GM18519 (cell line): ENCODE measurements around the gene C4orf50.

Experiments
- ATAC-seq: cut with Tn5 transposase; IDR thresholded peaks from one replicate; pipeline ENCODE4 v1.9.1; 2021; ENCODE audit warnings: mild to moderate bottlenecking, moderate library complexity; ENCODE audit not compliant: unreplicated experiment, low FRiP score

Gene C4orf50

GRCh38 chr4:5927116-5927515 is 91.1 kb downstream of the C4orf50 start:
- no peak for ATAC-seq

GRCh38 chr4:5926598-5926997 is 91.6 kb downstream of the C4orf50 start:
- no peak for ATAC-seq

- no peak for ATAC-seq
Measured at GRCh38 chr4:5925419-5926200, 92.6 kb downstream of the C4orf50 start.

GRCh38 chr4:5924461-5925125 is 93.6 kb downstream of the C4orf50 start:
- no peak for ATAC-seq

GRCh38 chr4:5923376-5923775 is 94.9 kb downstream of the C4orf50 start:
- no peak for ATAC-seq

- ATAC-seq: no peak
Measured at GRCh38 chr4:5922556-5922955, 95.7 kb downstream of the C4orf50 start.

GRCh38 chr4:5921981-5922380 is 96.2 kb downstream of the C4orf50 start:
- ATAC-seq: no peak

GRCh38 chr4:5921101-5921980 is 96.9 kb downstream of the C4orf50 start:
- no peak for ATAC-seq

- no peak for ATAC-seq
Measured at GRCh38 chr4:5919571-5919970, 98.7 kb downstream of the C4orf50 start.

GRCh38 chr4:5919044-5919443 is 99.2 kb downstream of the C4orf50 start:
- ATAC-seq: no peak

GRCh38 chr4:5918331-5918985 is 99.8 kb downstream of the C4orf50 start:
- no peak for ATAC-seq

- ATAC-seq: no peak
Measured at GRCh38 chr4:5917672-5918071, 100.6 kb downstream of the C4orf50 start.

- no peak for ATAC-seq
Measured at GRCh38 chr4:5916229-5916628, 102.0 kb downstream of the C4orf50 start.

GRCh38 chr4:5913454-5913853 is 104.8 kb downstream of the C4orf50 start:
- no peak for ATAC-seq

GRCh38 chr4:5912614-5913019 is 105.6 kb downstream of the C4orf50 start:
- ATAC-seq: no peak

GRCh38 chr4:5908876-5909427 is 109.3 kb downstream of the C4orf50 start:
- ATAC-seq: no peak

- ATAC-seq: no peak
Measured at GRCh38 chr4:5906191-5906590, 112.0 kb downstream of the C4orf50 start.

GRCh38 chr4:5905714-5906113 is 112.5 kb downstream of the C4orf50 start:
- no peak for ATAC-seq

- no peak for ATAC-seq
Measured at GRCh38 chr4:5900844-5901243, 117.4 kb downstream of the C4orf50 start.

GRCh38 chr4:5899881-5900280 is 118.3 kb downstream of the C4orf50 start:
- no peak for ATAC-seq
